Caco-2 (cell line): ENCODE measurements around the gene ELF2. TPM values are rescaled to one million over a fixed set of nuclear protein-coding genes. Genes with fewer than 3 reads are reported as not detected.

Experiments used
- BruUV-seq: library from RNA; stranded (reverse); fragments of 400-500 nt; replicated peaks from 2 replicates; lab custom pipeline; 2021; lab: Mats Ljungman, UMichigan
- CTCF ChIA-PET: fragments of 300-600 bp; sonication (Branson Sonifier 250); formaldehyde crosslinking; loops from one replicate; lab custom pipeline; 2022; ENCODE audit warnings: antibody characterized with exemption; lab: Charles Lee
- POLR2A ChIA-PET: fragments of 300-600 bp; sonication (Branson Sonifier 250); formaldehyde crosslinking; loops from one replicate; lab custom pipeline; 2022; ENCODE audit warnings: antibody characterized with exemption; lab: Charles Lee
- DNase-seq, 2 experiments: peaks; one replicate each; pipeline versions ENCODE4 v3.0.0 to v3.0.0-alpha.2; 2020 to 2022
- H3K27me3 ChIP-seq: replicated peaks from 2 replicates; pipeline ENCODE4 v1.6.0; 2011; ENCODE audit warnings: low read length; ENCODE audit not compliant: control insufficient read depth, insufficient read depth
- H3K36me3 ChIP-seq: 2 replicates; pipeline ENCODE4 v1.5.1; 2011; ENCODE audit warnings: low read length; ENCODE audit not compliant: control insufficient read depth, insufficient read depth
- H3K4me1 ChIP-seq: fragments of 250-450 bp; sonication (Bioruptor Pico); 2 replicates; pipeline ENCODE4 v1.5.1; 2020; ENCODE audit warnings: mild to moderate bottlenecking
- H3K4me3 ChIP-seq: 2 replicates; pipeline ENCODE4 v1.5.1; 2011; ENCODE audit warnings: low read depth, mild to moderate bottlenecking, control low read depth, low read length
- H3K9me3 ChIP-seq: fragments of 250-450 bp; sonication (Bioruptor Pico); 2 replicates; pipeline ENCODE4 v1.5.1; 2020; ENCODE audit warnings: mild to moderate bottlenecking, moderate library complexity
- H3K27ac Mint-ChIP-seq: one replicate; pipeline ENCODE4 v1.8.0; 2022; ENCODE audit warnings: mixed read lengths; ENCODE audit not compliant: unreplicated experiment
- H3K27me3 Mint-ChIP-seq: one replicate; pipeline ENCODE4 v1.8.0; 2022; ENCODE audit warnings: mixed read lengths; ENCODE audit not compliant: insufficient read depth, unreplicated experiment
- H3K36me3 Mint-ChIP-seq: one replicate; pipeline ENCODE4 v1.8.0; 2022; ENCODE audit warnings: mild to moderate bottlenecking, mixed read lengths; ENCODE audit not compliant: insufficient read depth, unreplicated experiment
- H3K4me1 Mint-ChIP-seq: one replicate; pipeline ENCODE4 v1.8.0; 2022; ENCODE audit warnings: low read depth, mixed read lengths; ENCODE audit not compliant: unreplicated experiment
- H3K4me3 Mint-ChIP-seq: one replicate; pipeline ENCODE4 v1.8.0; 2022; ENCODE audit warnings: mild to moderate bottlenecking, moderate library complexity, mixed read lengths; ENCODE audit not compliant: unreplicated experiment
- H3K9me3 Mint-ChIP-seq: one replicate; pipeline ENCODE4 v1.8.0; 2022; ENCODE audit warnings: mixed read lengths; ENCODE audit not compliant: unreplicated experiment
- intact Hi-C: fragments of 100-400 bp; cut with micrococcal nuclease; formaldehyde crosslinking; loops from one replicate; pipeline ENCODE4 v1.10.0; 2022; ENCODE audit not compliant: unreplicated experiment
- total RNA-seq: library from RNA; stranded (reverse); gene quantifications from 2 replicates; pipeline ENCODE4 v1.2.3, GENCODE V29; 2022
- TF ChIP-seq, protein P1 (sequence below), 2 experiments: fragments of 200-600 bp in 1 of 2; IDR thresholded peaks; 1 replicate in 1 of 2; 2 replicates in 1 of 2; pipeline versions ENCODE4 v1.5.1 to v1.8.0; 2011 to 2022; ENCODE audit warnings: antibody characterized with exemption in 1 of 2, control low read depth in 1 of 2, inconsistent platforms in 1 of 2, low read depth in 1 of 2, low read length in 1 of 2, mild to moderate bottlenecking in 1 of 2, moderate library complexity in 1 of 2; ENCODE audit not compliant: insufficient read depth in 1 of 2, severe bottlenecking in 1 of 2, unreplicated experiment in 1 of 2

ELF2 gene
- total RNA-seq, 1 experiment from 2014 or later, result 53.2 TPM

DNA sequence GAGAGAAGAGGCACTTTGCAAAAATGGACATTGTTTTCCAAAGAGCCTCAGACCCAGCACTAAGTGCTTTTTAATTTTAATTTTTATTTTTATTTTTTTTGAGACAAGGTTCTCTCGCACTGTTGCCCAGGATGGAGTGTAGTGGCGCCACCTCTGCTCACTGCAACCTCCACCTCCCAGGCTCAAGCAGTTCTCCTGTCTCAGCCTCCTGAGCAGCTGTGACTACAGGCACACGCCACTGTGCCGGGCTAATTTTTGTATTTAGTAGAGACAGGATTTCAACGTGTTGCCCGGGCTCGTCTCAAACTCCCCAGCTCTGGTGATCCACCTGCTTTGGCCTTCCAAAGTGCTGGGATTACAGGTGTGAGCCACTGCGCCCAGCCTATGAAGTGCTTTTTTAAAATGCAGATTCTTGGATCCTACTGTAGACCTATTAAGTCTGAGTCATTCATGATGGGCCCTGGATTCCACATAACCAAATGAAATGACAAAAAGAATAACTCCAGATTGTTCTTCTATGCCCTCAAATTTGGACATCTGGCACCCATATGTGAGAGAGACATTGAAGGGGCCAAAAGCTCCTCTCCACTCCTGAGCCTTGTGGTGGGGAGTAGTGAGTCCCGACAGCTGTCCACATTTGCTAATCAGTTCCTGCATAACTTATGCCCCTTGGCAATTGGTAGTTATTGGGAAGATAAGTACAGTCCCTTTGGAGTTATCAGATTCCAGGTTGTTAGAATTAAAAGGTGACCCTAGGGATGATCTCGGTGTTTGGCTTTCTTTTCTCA lies 157.9 kb downstream of the ELF2 start:
- no peaks in the 10 kb centered on the region for H3K27me3 Mint-ChIP-seq
- H3K9me3 Mint-ChIP-seq, result no peaks in the 10 kb centered on the region
- intact Hi-C loops, result loop anchor here (5.0 kb wide), 1 partner anchor 433 kb away; the partner anchor contains the start of gene RAB33B
- TF ChIP-seq, protein P1, sequence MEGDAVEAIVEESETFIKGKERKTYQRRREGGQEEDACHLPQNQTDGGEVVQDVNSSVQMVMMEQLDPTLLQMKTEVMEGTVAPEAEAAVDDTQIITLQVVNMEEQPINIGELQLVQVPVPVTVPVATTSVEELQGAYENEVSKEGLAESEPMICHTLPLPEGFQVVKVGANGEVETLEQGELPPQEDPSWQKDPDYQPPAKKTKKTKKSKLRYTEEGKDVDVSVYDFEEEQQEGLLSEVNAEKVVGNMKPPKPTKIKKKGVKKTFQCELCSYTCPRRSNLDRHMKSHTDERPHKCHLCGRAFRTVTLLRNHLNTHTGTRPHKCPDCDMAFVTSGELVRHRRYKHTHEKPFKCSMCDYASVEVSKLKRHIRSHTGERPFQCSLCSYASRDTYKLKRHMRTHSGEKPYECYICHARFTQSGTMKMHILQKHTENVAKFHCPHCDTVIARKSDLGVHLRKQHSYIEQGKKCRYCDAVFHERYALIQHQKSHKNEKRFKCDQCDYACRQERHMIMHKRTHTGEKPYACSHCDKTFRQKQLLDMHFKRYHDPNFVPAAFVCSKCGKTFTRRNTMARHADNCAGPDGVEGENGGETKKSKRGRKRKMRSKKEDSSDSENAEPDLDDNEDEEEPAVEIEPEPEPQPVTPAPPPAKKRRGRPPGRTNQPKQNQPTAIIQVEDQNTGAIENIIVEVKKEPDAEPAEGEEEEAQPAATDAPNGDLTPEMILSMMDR (IDR thresholded peaks at IDR 0.05; ENCODE audit: insufficient read depth in 1 of 2, low read depth in 1 of 2, low read length in 1 of 2, severe bottlenecking in 1 of 2, unreplicated experiment in 1 of 2), result no peak
- H3K4me1 ChIP-seq, result peaks cover 28% of the 10 kb centered on the region
- peak overlapping the region; percentile 72 for H3K4me3 Mint-ChIP-seq
- no TSS peak for BruUV-seq
- H3K27ac Mint-ChIP-seq, result no peak overlapping the region
- ChIA-PET POLR2A (interaction anchor here (1.0 to 1.1 kb wide), 2 partner anchors 11 to 19 kb away, joined by 3 read pairs; no protein-coding TSS in a partner anchor), CTCF (interaction anchor here (2.7 kb wide), 1 partner anchor 11 kb away, joined by 11 read pairs; no protein-coding TSS in a partner anchor)
- H3K27me3 ChIP-seq, result no peaks in the 10 kb centered on the region
- peaks cover 18% of the 10 kb centered on the region for H3K4me1 Mint-ChIP-seq
- H3K36me3 ChIP-seq, result peaks cover 1% of the 10 kb centered on the region
- DNase-seq, result no peak
- H3K4me3 ChIP-seq, result no peak overlapping the region
- H3K36me3 Mint-ChIP-seq, result peaks cover 80% of the 10 kb centered on the region
- no peaks in the 10 kb centered on the region for H3K9me3 ChIP-seq

DNA sequence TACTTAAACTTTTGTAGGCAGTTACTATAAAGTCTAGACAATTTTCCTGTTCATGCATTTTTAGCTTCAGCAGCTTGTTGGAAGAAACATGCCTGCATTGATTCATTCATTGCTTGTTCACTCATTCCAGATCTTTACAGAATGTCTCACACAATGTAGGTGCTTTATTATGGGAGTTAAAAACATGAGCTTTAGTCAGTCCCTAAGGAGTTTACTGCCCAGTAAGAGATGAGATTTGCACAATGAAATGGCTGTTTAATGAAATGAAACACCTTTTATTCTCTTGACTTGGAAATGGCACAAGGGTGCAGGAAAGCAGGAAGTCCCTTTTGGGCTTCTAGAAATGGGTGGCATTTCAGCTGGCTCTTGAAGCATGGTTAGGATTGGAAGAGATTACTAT lies 158.5 kb downstream of the ELF2 start:
- H3K36me3 ChIP-seq, result peaks cover 1% of the 10 kb centered on the region
- Mint-ChIP-seq H3K4me3 (peak overlapping the region; percentile 72), H3K9me3 (no peaks in the 10 kb centered on the region), H3K27me3 (no peaks in the 10 kb centered on the region), H3K27ac (no peak overlapping the region), H3K4me1 (peaks cover 25% of the 10 kb centered on the region), H3K36me3 (peaks cover 75% of the 10 kb centered on the region)
- POLR2A ChIA-PET, result interaction anchor here (1.0 to 1.1 kb wide), 2 partner anchors 12 to 20 kb away, joined by 3 read pairs; no protein-coding TSS in a partner anchor
- DNase-seq, result no peak
- intact Hi-C loops, result loop anchor here (5.0 kb wide), 1 partner anchor 434 kb away; the partner anchor contains the start of gene RAB33B
- H3K9me3 ChIP-seq, result no peaks in the 10 kb centered on the region
- TSS peak; percentile 24 for BruUV-seq
- TF ChIP-seq, protein P1 (IDR thresholded peaks at IDR 0.05; ENCODE audit: insufficient read depth in 1 of 2, low read depth in 1 of 2, low read length in 1 of 2, severe bottlenecking in 1 of 2, unreplicated experiment in 1 of 2), result no peak
- no peaks in the 10 kb centered on the region for H3K27me3 ChIP-seq
- CTCF ChIA-PET, result interaction anchor here (2.7 kb wide), 1 partner anchor 12 kb away, joined by 11 read pairs; no protein-coding TSS in a partner anchor
- peaks cover 34% of the 10 kb centered on the region for H3K4me1 ChIP-seq
- H3K4me3 ChIP-seq, result no peak overlapping the region

DNA sequence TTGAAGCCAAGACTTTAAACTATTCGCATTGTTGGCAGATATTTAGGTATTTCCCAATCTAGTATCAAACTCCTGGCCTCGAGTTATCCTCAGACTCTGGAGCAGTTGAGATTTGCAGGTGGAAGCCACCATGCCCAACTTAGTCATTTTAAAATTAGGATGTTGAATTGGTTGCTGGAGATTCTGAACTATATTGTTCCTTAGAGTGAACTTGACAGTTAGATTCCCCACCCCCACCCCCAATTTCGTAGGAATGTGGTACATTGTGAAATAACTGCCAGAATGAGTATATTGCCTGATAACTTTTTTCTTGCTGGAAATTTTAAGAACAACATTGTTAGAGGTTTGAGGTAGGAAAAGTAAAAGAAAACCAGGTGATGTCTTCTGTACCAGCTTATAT lies 159.2 kb downstream of the ELF2 start:
- ChIA-PET CTCF (interaction anchor here (2.7 kb wide), 1 partner anchor 13 kb away, joined by 11 read pairs; no protein-coding TSS in a partner anchor), POLR2A (interaction anchor here (1.0 to 1.1 kb wide), 2 partner anchors 13 to 21 kb away, joined by 3 read pairs; no protein-coding TSS in a partner anchor)
- Mint-ChIP-seq H3K9me3 (no peaks in the 10 kb centered on the region), H3K27ac (no peak overlapping the region), H3K4me1 (peaks cover 25% of the 10 kb centered on the region), H3K27me3 (no peaks in the 10 kb centered on the region), H3K4me3 (peak overlapping the region; percentile 72), H3K36me3 (peaks cover 68% of the 10 kb centered on the region)
- DNase-seq, result no peak
- Histone ChIP-seq H3K9me3 (no peaks in the 10 kb centered on the region), H3K27me3 (no peaks in the 10 kb centered on the region), H3K36me3 (peaks cover 1% of the 10 kb centered on the region), H3K4me1 (peaks cover 35% of the 10 kb centered on the region), H3K4me3 (no peak overlapping the region)
- TF ChIP-seq, protein P1 (IDR thresholded peaks at IDR 0.05; ENCODE audit: insufficient read depth in 1 of 2, low read depth in 1 of 2, low read length in 1 of 2, severe bottlenecking in 1 of 2, unreplicated experiment in 1 of 2), result no peak
- BruUV-seq, result no TSS peak
- intact Hi-C loops, result loop anchor here (5.0 kb wide), 1 partner anchor 434 kb away; the partner anchor contains the start of gene RAB33B
